CD4-positive, alpha-beta T cell (primary cell): ENCODE measurements around the gene SLC27A4. TPM values are rescaled to one million over a fixed set of nuclear protein-coding genes. Genes with fewer than 3 reads are reported as not detected.

ENCODE experiments used
- ATAC-seq: fragments of 200-7000 bp; cut with Tn5 transposase; one replicate; pipeline ENCODE4 v1.10.0; 2022; ENCODE audit warnings: mild to moderate bottlenecking; ENCODE audit not compliant: poor library complexity
- CTCF ChIA-PET: fragments of 350-600 bp; sonication (Branson Sonifier 250); formaldehyde crosslinking; loops from one replicate; lab custom pipeline; 2021; ENCODE audit warnings: antibody characterized with exemption, inconsistent platforms; lab: Charles Lee
- POLR2A ChIA-PET: fragments of 350-600 bp; sonication (Branson Sonifier 250); formaldehyde crosslinking; loops from one replicate; lab custom pipeline; 2021; ENCODE audit warnings: antibody characterized with exemption, inconsistent platforms; lab: Charles Lee
- DNase-seq, 14 experiments: peaks; one replicate each; pipeline ENCODE4 v3.0.0-alpha.2; 2013 to 2020; ENCODE audit warnings: mixed read lengths in 2 of 14
- H3K27ac ChIP-seq, 2 donors: one replicate each; pipeline versions ENCODE4 v1.5.1 to v1.7.0; 2013; ENCODE audit warnings: low read length in 2 of 2, low read depth in 1 of 2, mild to moderate bottlenecking in 1 of 2
- H3K27me3 ChIP-seq, 2 experiments: 1 replicate in 1 of 2; 2 replicates in 1 of 2; pipeline versions ENCODE4 v1.6.1 to v1.7.0; 2013; ENCODE audit warnings: low read length in 2 of 2, control low read depth in 1 of 2, mild to moderate bottlenecking in 1 of 2, moderate library complexity in 1 of 2; ENCODE audit not compliant: insufficient read depth in 2 of 2, control insufficient read depth in 1 of 2
- H3K36me3 ChIP-seq: one replicate; pipeline ENCODE4 v1.6.1; 2013; ENCODE audit warnings: low read length, control low read depth; ENCODE audit not compliant: insufficient read depth
- H3K4me1 ChIP-seq: one replicate; pipeline ENCODE4 v1.6.1; 2013; ENCODE audit warnings: low read length, control low read depth; ENCODE audit not compliant: insufficient read depth
- H3K4me3 ChIP-seq: one replicate; pipeline ENCODE4 v1.5.1; 2013; ENCODE audit warnings: mild to moderate bottlenecking, low read length, moderate library complexity
- H3K9me3 ChIP-seq, 2 experiments: 1 replicate in 1 of 2; 2 replicates in 1 of 2; pipeline versions ENCODE4 v1.6.1 to v1.7.0; 2013; ENCODE audit warnings: low read length in 2 of 2, mild to moderate bottlenecking in 2 of 2, control low read depth in 1 of 2, moderate library complexity in 1 of 2; ENCODE audit not compliant: control insufficient read depth in 1 of 2, insufficient read depth in 1 of 2
- H3K27ac Mint-ChIP-seq: one replicate; pipeline ENCODE4 v1.8.0; 2020; ENCODE audit warnings: mixed read lengths
- H3K27me3 Mint-ChIP-seq: one replicate; pipeline ENCODE4 v1.8.0; 2021; ENCODE audit warnings: mixed read lengths
- H3K36me3 Mint-ChIP-seq: one replicate; pipeline ENCODE4 v1.8.0; 2021; ENCODE audit warnings: low read depth, mixed read lengths
- H3K4me1 Mint-ChIP-seq: one replicate; pipeline ENCODE4 v1.8.0; 2021; ENCODE audit warnings: low read depth, mixed read lengths
- H3K4me3 Mint-ChIP-seq: one replicate; pipeline ENCODE4 v1.8.0; 2020; ENCODE audit warnings: mild to moderate bottlenecking, mixed read lengths
- H3K9me3 Mint-ChIP-seq: one replicate; pipeline ENCODE4 v1.8.0; 2020; ENCODE audit warnings: mixed read lengths
- CTCF ChIP-seq: fragments of 200-600 bp; IDR thresholded peaks from one replicate; pipeline ENCODE4 v1.8.0; 2022; ENCODE audit warnings: antibody characterized with exemption, mild to moderate bottlenecking
- intact Hi-C, 2 experiments: fragments of 100-400 bp; cut with DNase I in 1 of 2; cut with micrococcal nuclease in 1 of 2; formaldehyde crosslinking; loops; one replicate each; pipeline versions ENCODE4 v1.15.1 to v1.9.0; 2023 to 2025; cut with DNase I, micrococcal nuclease
- total RNA-seq, 174 experiments: library from RNA in 2 of 174; stranded (reverse) in 2 of 174; gene quantifications; one replicate each; pipeline ENCODE4 v1.2.3 and lab custom pipeline; 2021 to 2026

Gene SLC27A4
- total RNA-seq, 2 experiments from 2014 or later: 2.2 to 3.1 TPM

- ATAC-seq: no peak
- H3K27me3 ChIP-seq: no peaks in the 10 kb centered on the region
- Mint-ChIP-seq H3K27me3 (peaks cover 3% of the 10 kb centered on the region), H3K4me3 (no peak overlapping the region), H3K9me3 (no peaks in the 10 kb centered on the region), H3K4me1 (peaks cover 7% of the 10 kb centered on the region), H3K27ac (no peak overlapping the region), H3K36me3 (peaks cover 39% of the 10 kb centered on the region)
- ChIA-PET CTCF (no interaction called here), POLR2A (no interaction called here)
- peaks cover 3% of the 10 kb centered on the region for H3K4me1 ChIP-seq
- no peaks in the 10 kb centered on the region for H3K9me3 ChIP-seq
- no peak for TF ChIP-seq CTCF
- no peak overlapping the region for H3K4me3 ChIP-seq
- DNase-seq: no peak
- intact Hi-C loops: no loop called here
- H3K27ac ChIP-seq: no peak overlapping the region
- peaks cover 41% of the 10 kb centered on the region for H3K36me3 ChIP-seq
These were observed 52.9 kb downstream of the SLC27A4 start for GRCh38 chr9:128393145-128393775.

GRCh38 chr9:128393970-128394369, 53.6 kb downstream of the SLC27A4 start:
- Histone ChIP-seq H3K9me3 (no peaks in the 10 kb centered on the region), H3K4me1 (peaks cover 3% of the 10 kb centered on the region), H3K27ac (no peak overlapping the region), H3K4me3 (no peak overlapping the region), H3K27me3 (no peaks in the 10 kb centered on the region), H3K36me3 (peaks cover 34% of the 10 kb centered on the region)
- Mint-ChIP-seq H3K27ac (no peak overlapping the region), H3K36me3 (peaks cover 35% of the 10 kb centered on the region), H3K9me3 (no peaks in the 10 kb centered on the region), H3K4me3 (no peak overlapping the region), H3K4me1 (peaks cover 7% of the 10 kb centered on the region), H3K27me3 (peaks cover 3% of the 10 kb centered on the region)
- no peak for TF ChIP-seq CTCF
- ATAC-seq: no peak
- DNase-seq: no peak
- ChIA-PET CTCF (no interaction called here), POLR2A (no interaction called here)
- intact Hi-C loops: no loop called here

GRCh38 chr9:128394379-128395168, 54.2 kb downstream of the SLC27A4 start:
- Mint-ChIP-seq H3K4me1 (peaks cover 7% of the 10 kb centered on the region), H3K27me3 (peaks cover 3% of the 10 kb centered on the region), H3K27ac (no peak overlapping the region), H3K9me3 (no peaks in the 10 kb centered on the region), H3K4me3 (no peak overlapping the region), H3K36me3 (peaks cover 29% of the 10 kb centered on the region)
- DNase-seq (no peak), ATAC-seq (no peak)
- TF ChIP-seq CTCF: no peak
- Histone ChIP-seq H3K4me3 (no peak overlapping the region), H3K36me3 (peaks cover 28% of the 10 kb centered on the region), H3K27ac (no peak overlapping the region), H3K9me3 (no peaks in the 10 kb centered on the region), H3K27me3 (no peaks in the 10 kb centered on the region), H3K4me1 (peaks cover 3% of the 10 kb centered on the region)
- intact Hi-C loops: no loop called here
- CTCF ChIA-PET: no interaction called here
- POLR2A ChIA-PET: no interaction called here
